Panc1 (cell line): ENCODE measurements around the gene ADAMTS18. TPM values are rescaled to one million over a fixed set of nuclear protein-coding genes. Genes with fewer than 3 reads are reported as not detected.

Experiments
- ATAC-seq: fragments of 200-7000 bp; cut with Tn5 transposase; 2 replicates; pipeline ENCODE4 v1.9.1; 2020; ENCODE audit warnings: mild to moderate bottlenecking, moderate library complexity
- BruUV-seq: library from RNA; stranded (reverse); fragments of 400-500 nt; replicated peaks from 2 replicates; lab custom pipeline; 2021; lab: Mats Ljungman, UMichigan
- CTCF ChIA-PET: fragments of 300-600 bp; sonication (Branson Sonifier 250); formaldehyde crosslinking; loops from one replicate; lab custom pipeline; 2022; ENCODE audit warnings: antibody characterized with exemption; lab: Charles Lee
- POLR2A ChIA-PET: fragments of 300-600 bp; sonication (Branson Sonifier 250); formaldehyde crosslinking; loops from one replicate; lab custom pipeline; 2022; ENCODE audit warnings: antibody characterized with exemption; lab: Charles Lee
- DNase-seq: peaks from one replicate; pipeline ENCODE4 v3.0.0-alpha.2; 2010; ENCODE audit warnings: low read depth, low spot score
- H3K27ac ChIP-seq: 2 replicates; pipeline ENCODE4 v1.5.1; 2011; ENCODE audit warnings: mild to moderate bottlenecking, low read length, inconsistent platforms
- H3K27me3 ChIP-seq: fragments of 200-500 bp; sonication (Bioruptor generic); 2 replicates; pipeline ENCODE4 v1.6.0; 2014; ENCODE audit warnings: low read length, inconsistent platforms; ENCODE audit not compliant: control insufficient read depth, insufficient read depth
- H3K36me3 ChIP-seq: fragments of 200-500 bp; sonication (Bioruptor generic); 2 replicates; pipeline ENCODE4 v1.5.1; 2014; ENCODE audit warnings: inconsistent platforms, mild to moderate bottlenecking, low read length, moderate library complexity; ENCODE audit not compliant: control insufficient read depth, insufficient read depth
- H3K4me1 ChIP-seq: 2 replicates; pipeline ENCODE4 v1.5.1; 2011; ENCODE audit warnings: inconsistent platforms, mild to moderate bottlenecking, low read length, moderate library complexity; ENCODE audit not compliant: control insufficient read depth, insufficient read depth
- H3K4me3 ChIP-seq, 2 experiments: 2 replicates each; pipeline ENCODE4 v1.5.1; 2011 to 2012; ENCODE audit warnings: low read depth in 2 of 2, low read length in 2 of 2, mild to moderate bottlenecking in 2 of 2, inconsistent platforms in 1 of 2, moderate library complexity in 1 of 2
- H3K9me3 ChIP-seq: fragments of 200-500 bp; sonication (Bioruptor generic); 2 replicates; pipeline ENCODE4 v1.5.1; 2014; ENCODE audit warnings: low read depth, mild to moderate bottlenecking, inconsistent platforms, low read length, moderate library complexity; ENCODE audit not compliant: control insufficient read depth, insufficient read depth
- CTCF ChIP-seq: fragments of 450-650 bp; IDR thresholded peaks from 2 replicates; pipeline ENCODE4 v1.5.1; 2017; ENCODE audit warnings: mild to moderate bottlenecking
- POLR2AphosphoS5 ChIP-seq: IDR thresholded peaks from 2 replicates; pipeline ENCODE4 v1.6.1; 2012; ENCODE audit warnings: mild to moderate bottlenecking, low read depth, low read length, moderate library complexity
- SIN3A ChIP-seq: IDR thresholded peaks from 2 replicates; pipeline ENCODE4 v1.6.1; 2012; ENCODE audit warnings: low read depth, mild to moderate bottlenecking, low read length, moderate library complexity, borderline replicate concordance; ENCODE audit not compliant: insufficient read depth
- TCF7L2 ChIP-seq: IDR thresholded peaks from 2 replicates; pipeline ENCODE4 v1.6.1; 2011; ENCODE audit warnings: mild to moderate bottlenecking, low read depth, low read length, inconsistent platforms
- in situ Hi-C: cut with HindIII; loops from 2 replicates; pipeline ENCODE4 v1.10.0; 2016; ENCODE audit warnings: low sequenced_read_pairs, low pct_unique_long_range_greater_than_20kb
- intact Hi-C: fragments of 100-400 bp; cut with micrococcal nuclease; formaldehyde crosslinking; loops from one replicate; pipeline ENCODE4 v1.10.0; 2022; ENCODE audit not compliant: unreplicated experiment
- total RNA-seq: library from RNA; stranded (reverse); gene quantifications from one replicate; pipeline ENCODE4 v1.2.1, GENCODE V29; 2021; ENCODE audit not compliant: unreplicated experiment
- TF ChIP-seq, protein P1 (sequence below), 2 experiments: IDR thresholded peaks; 2 replicates each; pipeline ENCODE4 v1.6.1; 2011 to 2012; ENCODE audit warnings: low read depth in 2 of 2, control low read depth in 1 of 2, low read length in 1 of 2, mild to moderate bottlenecking in 1 of 2, moderate library complexity in 1 of 2; ENCODE audit not compliant: insufficient read depth in 1 of 2

ADAMTS18 gene
- total RNA-seq, 1 experiment from 2014 or later = not detected

DNA sequence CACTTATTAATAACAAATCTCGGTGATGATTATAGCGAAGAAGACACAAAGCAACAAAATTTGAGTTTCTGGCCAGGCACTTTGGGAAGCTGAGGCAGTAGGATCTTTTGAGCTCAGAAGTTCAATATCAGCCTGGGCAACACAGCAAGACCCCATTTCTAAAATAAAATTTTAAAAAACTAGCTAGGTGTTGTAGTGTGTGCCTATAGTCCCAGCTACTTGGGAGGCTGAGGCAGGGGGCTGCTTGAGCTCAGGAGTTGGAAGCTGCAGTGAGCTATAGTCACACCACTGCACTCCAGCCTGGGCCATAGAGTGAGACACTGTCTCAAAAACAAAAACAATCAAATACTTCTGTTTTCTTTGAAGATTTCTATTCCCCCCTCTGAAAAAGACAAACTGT lies 130.7 kb downstream of the ADAMTS18 start:
- CTCF ChIA-PET = no interaction called here
- H3K27me3 ChIP-seq = no peaks in the 10 kb centered on the region
- DNase-seq = no peak
- H3K27ac ChIP-seq = peak overlapping the region; percentile 98
- no peaks in the 10 kb centered on the region for H3K36me3 ChIP-seq
- ATAC-seq = no peak
- H3K9me3 ChIP-seq = no peaks in the 10 kb centered on the region
- in situ Hi-C loops = no loop called here
- intact Hi-C loops = no loop called here
- no TSS peak for BruUV-seq
- H3K4me1 ChIP-seq = peaks cover 17% of the 10 kb centered on the region
- POLR2A ChIA-PET = no interaction called here
- TF ChIP-seq, protein P1, sequence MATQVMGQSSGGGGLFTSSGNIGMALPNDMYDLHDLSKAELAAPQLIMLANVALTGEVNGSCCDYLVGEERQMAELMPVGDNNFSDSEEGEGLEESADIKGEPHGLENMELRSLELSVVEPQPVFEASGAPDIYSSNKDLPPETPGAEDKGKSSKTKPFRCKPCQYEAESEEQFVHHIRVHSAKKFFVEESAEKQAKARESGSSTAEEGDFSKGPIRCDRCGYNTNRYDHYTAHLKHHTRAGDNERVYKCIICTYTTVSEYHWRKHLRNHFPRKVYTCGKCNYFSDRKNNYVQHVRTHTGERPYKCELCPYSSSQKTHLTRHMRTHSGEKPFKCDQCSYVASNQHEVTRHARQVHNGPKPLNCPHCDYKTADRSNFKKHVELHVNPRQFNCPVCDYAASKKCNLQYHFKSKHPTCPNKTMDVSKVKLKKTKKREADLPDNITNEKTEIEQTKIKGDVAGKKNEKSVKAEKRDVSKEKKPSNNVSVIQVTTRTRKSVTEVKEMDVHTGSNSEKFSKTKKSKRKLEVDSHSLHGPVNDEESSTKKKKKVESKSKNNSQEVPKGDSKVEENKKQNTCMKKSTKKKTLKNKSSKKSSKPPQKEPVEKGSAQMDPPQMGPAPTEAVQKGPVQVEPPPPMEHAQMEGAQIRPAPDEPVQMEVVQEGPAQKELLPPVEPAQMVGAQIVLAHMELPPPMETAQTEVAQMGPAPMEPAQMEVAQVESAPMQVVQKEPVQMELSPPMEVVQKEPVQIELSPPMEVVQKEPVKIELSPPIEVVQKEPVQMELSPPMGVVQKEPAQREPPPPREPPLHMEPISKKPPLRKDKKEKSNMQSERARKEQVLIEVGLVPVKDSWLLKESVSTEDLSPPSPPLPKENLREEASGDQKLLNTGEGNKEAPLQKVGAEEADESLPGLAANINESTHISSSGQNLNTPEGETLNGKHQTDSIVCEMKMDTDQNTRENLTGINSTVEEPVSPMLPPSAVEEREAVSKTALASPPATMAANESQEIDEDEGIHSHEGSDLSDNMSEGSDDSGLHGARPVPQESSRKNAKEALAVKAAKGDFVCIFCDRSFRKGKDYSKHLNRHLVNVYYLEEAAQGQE (IDR thresholded peaks at IDR 0.05; ENCODE audit: insufficient read depth in 1 of 2, low read depth in 2 of 2, low read length in 1 of 2) = no peak
- TF ChIP-seq TCF7L2 = no peak
- no peak overlapping the region for H3K4me3 ChIP-seq

DNA sequence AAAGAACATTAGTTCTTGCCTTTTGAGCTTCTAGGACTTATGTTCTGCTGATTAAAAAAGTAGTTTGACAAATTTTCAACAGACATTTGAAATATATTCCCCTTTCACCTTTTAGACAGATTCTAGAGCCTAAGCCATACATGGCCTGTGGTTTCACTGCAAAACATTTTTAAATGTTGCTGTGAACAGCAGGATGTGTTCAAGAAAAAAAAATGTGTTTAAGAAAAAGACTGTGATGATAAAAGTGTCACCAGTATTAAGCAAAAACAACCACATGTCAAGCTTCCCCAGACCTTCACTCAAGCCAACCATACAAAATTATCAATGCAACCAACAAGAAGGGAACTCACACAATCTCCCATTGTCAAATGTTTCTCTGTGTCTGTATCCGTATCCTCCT lies 132.2 kb downstream of the ADAMTS18 start:
- H3K27me3 ChIP-seq = no peaks in the 10 kb centered on the region
- H3K36me3 ChIP-seq = no peaks in the 10 kb centered on the region
- intact Hi-C loops = no loop called here
- in situ Hi-C loops = no loop called here
- ChIA-PET CTCF (no interaction called here), POLR2A (no interaction called here)
- TF ChIP-seq CTCF (no peak), POLR2AphosphoS5 (no peak), SIN3A (no peak), TCF7L2 (no peak)
- TF ChIP-seq, protein P1 (IDR thresholded peaks at IDR 0.05; ENCODE audit: insufficient read depth in 1 of 2, low read depth in 2 of 2, low read length in 1 of 2) = no peak
- no peak for ATAC-seq
- H3K4me3 ChIP-seq = no peak overlapping the region
- no TSS peak for BruUV-seq
- H3K4me1 ChIP-seq = peaks cover 22% of the 10 kb centered on the region
- H3K27ac ChIP-seq = peak overlapping the region; percentile 98; the same call in 1 of the 2 replicates
- H3K9me3 ChIP-seq = no peaks in the 10 kb centered on the region
- no peak for DNase-seq
